Erythroblast (primary cell): ENCODE data around the gene NEIL3.

Source experiments
- DNase-seq, 2 experiments: peaks; one replicate each; lab custom pipeline; 2025; lab: John Stamatoyannopoulos, UW
- GATA1 ChIP-seq: IDR thresholded peaks from 2 replicates; pipeline ENCODE4 v1.6.1; 2011; ENCODE audit warnings: low read depth, mild to moderate bottlenecking, control low read depth, low read length, moderate library complexity
- POLR2A ChIP-seq: IDR thresholded peaks from 2 replicates; pipeline ENCODE4 v1.6.1; 2011; ENCODE audit warnings: mild to moderate bottlenecking, low read length

NEIL3 gene

DNA sequence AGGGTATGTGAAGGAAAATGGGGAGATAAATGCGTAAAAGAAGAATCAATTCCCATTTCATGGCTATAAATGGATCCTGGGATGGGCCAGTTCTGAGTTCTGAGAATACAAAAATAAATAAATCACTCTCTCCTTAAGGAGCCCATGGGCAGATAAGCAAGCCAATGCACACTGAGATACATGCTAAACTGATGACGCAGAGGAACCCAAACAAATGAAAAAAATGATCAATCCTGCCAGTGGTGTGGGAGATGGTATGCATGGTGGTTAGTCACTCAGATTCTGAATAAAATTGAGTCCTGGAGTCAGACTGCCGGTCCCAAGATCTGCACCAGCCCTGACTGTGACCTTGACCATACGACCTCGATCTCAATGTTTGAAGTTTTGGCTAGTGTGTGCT lies 59.7 kb downstream of the NEIL3 start:
- DNase-seq: no peak
- TF ChIP-seq POLR2A: no peak
- TF ChIP-seq GATA1: no peak

DNA sequence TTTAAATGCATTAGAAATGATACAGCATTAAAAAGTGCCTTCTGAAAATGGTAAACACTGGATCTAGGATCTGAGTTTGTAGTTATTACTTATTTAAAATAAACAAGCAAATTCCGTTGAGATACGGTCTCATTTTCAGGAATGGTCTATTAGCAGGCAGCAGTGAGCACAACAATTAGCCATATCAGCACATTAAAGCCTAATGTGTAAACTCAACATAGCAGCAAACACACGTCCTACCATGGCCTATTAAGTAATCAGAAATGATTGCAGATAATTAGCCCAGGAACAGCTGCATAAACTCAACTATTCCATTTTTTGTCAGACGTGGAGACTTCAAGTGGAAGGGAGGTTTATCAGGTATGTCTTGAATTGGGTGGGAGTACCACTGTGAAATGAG lies 61.8 kb downstream of the NEIL3 start:
- TF ChIP-seq GATA1: no peak
- no peak for TF ChIP-seq POLR2A
- no peak for DNase-seq

DNA sequence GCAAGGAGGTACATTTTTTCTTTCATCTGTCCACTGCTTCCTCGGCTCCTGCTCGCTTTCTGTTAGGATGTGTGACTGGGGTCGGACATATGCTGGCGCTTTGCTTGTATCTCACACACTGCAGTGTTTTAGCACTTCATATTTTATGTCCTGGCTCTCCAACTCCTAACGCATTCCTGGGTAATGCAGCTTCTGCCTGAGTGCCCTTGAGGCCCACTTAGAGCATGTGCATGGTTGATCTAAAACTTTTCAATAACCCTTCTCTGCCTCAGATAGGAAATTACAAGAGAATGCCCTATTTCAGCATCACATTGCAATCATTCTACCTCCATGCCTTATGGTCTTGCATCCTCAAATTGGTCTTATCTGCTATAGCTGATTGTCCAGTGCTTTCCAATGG lies 65.3 kb downstream of the NEIL3 start:
- TF ChIP-seq GATA1 (no peak), POLR2A (no peak)
- DNase-seq: no peak

DNA sequence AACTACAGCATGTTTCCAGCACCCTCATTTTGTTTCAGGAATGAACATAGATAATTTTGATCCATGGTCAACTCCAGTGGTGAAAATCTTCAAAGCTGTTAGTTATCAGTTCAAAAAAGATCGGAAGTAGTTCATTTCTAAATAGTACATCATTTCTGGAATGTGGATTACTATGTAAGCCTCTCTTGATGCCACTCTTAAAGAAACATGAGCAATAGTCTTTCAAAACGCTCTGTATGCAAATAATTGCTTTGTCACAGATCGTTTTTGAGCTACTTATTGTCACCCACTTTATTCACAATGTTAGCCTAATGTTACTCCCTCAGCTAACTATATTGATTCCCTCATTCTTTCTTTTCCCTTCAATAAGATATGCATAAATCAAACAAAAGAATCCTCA lies 65.7 kb downstream of the NEIL3 start:
- no peak for DNase-seq
- no peak for TF ChIP-seq GATA1
- TF ChIP-seq POLR2A: no peak

DNA sequence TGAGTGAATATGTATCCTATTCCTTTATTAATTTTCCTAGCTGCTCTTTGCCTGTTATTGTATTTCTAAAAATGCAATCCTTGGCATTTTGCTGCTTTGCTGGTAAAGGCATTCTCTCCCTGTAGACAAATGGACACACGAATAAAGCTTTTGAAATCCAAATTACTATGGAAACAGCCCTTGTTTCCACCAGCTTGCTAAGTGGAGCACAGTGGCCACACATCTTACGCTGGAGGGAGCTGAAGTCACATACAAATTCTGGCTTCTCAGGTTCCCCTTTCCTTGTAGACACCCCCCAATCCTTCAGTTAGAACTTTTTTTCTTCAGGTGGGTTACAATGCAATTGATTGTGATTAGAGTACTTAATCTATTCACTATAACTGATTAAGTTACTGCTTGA lies 66.3 kb downstream of the NEIL3 start:
- TF ChIP-seq GATA1 (no peak), POLR2A (no peak)
- no peak for DNase-seq

DNA sequence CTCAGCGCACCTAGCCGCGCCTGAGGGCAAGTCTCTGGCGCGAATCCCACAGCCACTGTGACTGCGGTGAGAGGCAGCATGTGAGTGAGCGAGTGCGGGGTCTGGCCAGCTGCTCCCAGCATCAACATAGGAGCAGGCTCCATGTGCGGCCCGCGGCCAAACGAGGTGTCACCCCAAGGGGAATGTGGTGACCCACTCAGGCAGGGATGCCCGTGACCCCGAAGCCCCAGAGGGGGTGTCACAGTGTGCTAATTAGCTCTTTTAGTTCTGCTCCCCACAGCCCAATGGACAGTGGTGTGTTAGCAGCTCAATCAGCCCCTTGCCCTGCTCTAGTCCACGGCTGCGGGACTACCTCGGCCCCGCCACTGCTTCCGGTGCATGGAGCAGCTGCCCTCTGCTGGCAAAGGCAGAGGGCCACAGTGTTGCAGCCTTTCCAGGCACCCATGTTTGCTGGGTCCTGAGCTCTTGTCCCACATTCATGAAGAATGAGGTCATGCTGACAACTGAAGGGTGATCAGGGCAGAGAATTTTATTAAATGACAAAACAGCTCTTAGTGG lies 71.1 kb downstream of the NEIL3 start:
- DNase-seq: peak in 1 of 2 experiments; percentile 10
- TF ChIP-seq GATA1 (no peak), POLR2A (no peak)

DNA sequence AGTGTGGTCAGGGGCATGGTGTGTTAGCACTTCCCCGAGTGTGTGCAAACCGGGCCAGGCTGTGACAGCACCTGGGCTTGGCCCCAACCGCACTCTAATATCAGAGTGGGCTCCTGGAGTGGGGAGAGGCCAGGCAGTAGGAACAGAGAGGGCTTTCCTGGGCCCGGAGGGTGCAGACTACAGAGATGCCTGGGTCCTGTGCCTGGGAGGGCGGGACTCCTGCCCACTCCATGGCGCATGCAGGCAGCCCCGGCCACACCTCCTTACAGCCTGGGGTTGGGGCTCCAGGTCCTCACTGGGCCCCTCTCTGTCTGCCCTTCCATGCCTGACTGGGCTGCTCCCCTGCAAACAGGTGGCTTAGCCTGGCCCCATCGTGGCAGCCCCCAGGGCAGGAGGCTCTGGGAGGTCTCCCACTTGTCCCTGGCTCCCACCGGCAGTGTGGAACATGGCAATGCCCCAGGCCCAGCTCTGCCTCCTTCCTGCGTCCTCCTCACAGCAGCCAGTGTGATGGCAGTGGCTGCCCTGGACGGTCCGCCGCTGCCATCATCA lies 72.2 kb downstream of the NEIL3 start:
- TF ChIP-seq GATA1 (no peak), POLR2A (no peak)

DNA sequence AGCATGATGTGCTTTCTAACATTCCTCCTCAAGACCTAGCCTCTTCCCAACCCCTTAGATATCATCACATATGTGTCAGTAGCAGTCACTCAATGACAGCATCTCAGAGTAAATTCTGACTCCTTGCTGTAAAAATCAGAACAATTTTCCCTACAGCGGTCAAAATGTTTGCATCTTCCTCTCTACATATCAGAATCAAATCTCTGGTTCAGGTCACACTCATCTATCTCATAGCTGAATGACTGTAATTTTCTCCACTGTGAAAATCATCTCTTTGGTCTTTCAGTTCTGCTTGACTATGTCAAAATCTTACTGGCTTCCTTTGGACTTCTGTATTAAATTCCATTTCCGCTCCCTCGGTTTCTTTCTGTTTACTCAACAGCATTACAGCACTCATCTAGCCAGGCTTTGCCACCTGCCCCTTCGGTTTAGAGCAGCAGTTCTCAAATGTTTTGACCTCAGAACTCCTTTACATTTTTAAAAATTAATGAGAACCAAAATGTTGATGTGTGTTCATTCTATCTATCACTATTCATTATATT lies 75.3 kb downstream of the NEIL3 start:
- no peak for DNase-seq
- no peak for TF ChIP-seq POLR2A
- TF ChIP-seq GATA1: no peak

More for the DNA sequence above, 72.2 kb downstream of the NEIL3 start:
- DNase-seq: no peak

DNA sequence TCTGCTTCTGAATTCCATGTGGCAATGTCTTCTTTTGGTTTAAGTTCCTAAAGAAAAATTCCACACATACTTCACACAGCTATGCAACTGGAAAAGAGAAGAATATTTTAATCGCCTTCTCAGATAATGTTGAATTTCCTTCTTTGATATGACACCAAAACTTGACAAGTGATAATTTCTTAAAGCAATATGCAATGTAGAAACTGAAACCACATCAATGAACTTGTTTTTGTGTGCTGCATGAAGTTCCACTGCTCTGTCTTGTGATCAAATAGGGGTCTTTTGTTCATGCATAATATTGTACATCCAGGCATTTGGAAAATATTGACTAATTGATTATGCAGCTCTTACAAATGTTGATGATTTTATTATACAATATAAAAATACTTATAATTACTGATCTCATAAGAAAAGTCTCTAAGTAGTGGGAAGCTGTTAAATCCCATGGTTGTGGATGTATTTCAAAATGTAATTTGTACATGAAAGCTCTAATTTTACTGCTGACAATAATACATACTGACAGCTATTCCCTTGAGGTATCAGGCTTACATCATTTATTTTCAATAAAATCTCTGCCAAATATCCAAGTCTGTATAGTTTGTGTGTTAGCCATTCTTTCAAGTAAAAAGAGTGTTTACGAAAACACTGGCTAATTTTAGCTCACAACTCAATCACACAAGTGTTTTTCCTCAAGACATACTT lies 76.1 kb downstream of the NEIL3 start:
- no peak for DNase-seq
- TF ChIP-seq POLR2A: no peak

DNA sequence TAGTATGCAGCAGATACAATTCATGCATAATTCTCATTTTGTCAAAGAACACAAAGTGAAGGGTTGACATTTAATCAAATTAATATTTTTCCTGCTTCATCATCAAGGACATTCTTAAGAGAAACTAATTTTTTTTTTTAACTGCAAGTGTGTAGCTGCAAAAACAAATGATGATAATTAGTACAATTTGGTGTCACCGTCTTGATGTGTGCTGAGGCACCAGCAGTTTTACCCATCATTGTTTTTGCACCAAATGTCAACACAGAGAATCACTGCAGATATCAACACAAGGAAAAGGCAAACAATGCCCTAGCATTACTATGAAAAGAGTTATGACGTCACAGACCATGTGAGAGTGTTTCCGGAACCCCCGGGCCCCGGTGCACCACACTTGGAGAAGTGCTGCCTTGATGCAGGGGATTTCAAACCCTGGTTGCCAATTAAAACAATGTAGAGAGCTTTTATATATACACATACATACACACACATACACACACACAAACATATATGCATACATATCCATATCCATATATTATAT lies 76.7 kb downstream of the NEIL3 start:
- no peak for DNase-seq
- TF ChIP-seq POLR2A (no peak), GATA1 (no peak)

DNA sequence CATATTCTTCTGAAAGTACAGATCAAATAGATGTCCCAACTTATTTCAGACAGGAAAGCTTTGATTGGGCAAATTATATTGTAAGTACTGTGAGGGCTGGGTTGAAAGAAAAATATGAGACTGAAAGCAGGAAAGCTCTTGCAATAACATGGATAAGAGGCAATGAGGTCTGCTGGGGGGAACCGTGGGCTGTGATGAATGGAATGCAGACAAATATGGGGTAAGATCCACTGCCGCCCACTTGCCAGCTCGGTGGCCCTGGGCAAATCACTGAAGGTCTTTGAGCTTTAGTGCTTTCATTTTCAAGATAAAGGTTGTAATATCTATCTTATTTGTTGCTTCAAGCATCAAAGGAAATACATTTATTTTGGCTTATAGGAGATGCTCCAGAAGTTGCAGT lies 81.6 kb downstream of the NEIL3 start:
- no peak for DNase-seq

DNA sequence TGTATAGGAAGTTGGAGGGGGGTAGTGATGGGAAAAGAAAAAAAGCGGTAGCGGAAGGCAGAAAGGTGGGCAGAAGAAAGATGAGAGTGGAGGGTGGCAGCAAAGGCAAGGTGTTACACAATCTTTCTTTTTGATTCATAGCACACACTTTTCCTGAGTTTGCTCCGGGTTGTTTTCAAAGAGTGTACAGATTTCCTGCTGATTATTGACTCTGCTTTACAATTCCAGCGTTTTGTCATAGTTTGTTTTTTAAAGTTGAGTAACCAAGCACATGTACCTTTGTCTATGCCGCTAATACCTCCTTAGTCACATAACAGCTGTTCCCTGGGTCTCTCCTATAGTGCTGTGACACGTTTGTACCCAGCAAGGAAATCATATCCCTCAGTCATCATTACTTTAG lies 82.3 kb downstream of the NEIL3 start:
- DNase-seq: no peak
- TF ChIP-seq POLR2A: no peak

More for the DNA sequence above, 81.6 kb downstream of the NEIL3 start:
- TF ChIP-seq GATA1 (no peak), POLR2A (no peak)

DNA sequence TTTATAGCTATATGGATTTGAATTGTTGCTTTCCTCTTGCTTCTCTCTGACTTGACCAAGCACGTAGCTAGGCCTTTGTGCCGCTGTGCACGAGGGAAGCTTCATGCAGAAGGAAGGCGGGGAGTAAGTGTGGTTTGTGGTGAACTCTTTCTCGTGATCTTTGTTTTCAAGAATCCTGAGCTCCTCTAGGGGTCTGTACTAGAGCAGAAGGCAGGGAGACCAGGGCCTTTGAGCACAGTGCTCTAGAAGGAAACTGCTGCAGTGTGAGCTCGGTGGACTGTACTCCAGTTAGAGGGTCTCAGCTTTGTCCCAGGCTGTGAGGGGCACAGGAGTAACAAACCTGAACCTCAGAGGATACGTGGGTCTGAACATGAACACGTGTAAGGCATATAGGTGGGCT lies 83.6 kb downstream of the NEIL3 start:
- no peak for TF ChIP-seq POLR2A
- DNase-seq: no peak

DNA sequence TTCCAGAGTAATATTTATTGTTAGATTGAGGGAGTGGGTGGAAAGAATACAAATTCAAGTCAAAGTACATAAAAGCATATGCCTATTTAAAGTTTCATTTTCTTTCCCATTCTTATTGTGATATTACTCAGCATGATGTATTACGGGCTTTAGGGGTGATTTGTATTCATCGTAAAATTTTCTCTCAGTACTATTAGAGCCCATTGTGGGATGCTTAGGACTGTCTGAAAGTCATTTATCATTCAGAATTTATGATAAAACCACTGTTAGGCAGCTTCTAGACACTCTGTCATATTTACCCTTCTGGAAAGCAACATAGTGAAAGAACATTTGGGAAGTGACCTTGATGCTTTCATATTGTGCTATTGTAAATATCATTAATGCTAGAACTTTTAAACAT lies 86.7 kb downstream of the NEIL3 start:
- TF ChIP-seq POLR2A (no peak), GATA1 (no peak)
- DNase-seq: no peak

DNA sequence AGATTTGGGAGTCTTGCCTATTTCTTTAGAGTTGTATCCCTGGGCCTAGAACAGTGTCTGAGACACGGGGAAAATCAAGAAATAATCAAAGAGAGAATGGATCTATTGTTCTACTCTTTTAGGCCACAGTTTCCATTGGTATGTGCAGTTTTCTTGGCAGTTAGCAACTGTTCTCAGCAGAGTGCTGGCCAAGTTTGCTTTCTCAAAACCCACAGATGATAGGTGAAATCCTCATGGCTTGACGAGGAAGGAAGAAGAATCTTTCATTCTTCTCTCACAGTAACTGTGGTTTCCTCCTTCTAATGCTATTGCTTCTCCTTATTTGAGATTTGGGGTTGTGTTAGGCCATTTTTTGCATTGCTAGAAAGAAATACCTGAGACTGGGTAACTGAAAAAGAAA lies 90.4 kb downstream of the NEIL3 start:
- no peak for TF ChIP-seq GATA1
- no peak for TF ChIP-seq POLR2A
- no peak for DNase-seq
